ENCODE results near the gene PCDHA8.
"Not testable (repeated sequence)": the region's sequence is repeated elsewhere in the genome, so short reads cannot be mapped to it uniquely, and the experiment has no call there.

PCDHA8 gene

GRCh38 chr5:140869555-140869886 is 28.5 kb downstream of the PCDHA8 start:
- H2AFZ ChIP-seq (ENCODE audit: low read depth, low read length), result no peak overlapping the region
- H3K36me3 ChIP-seq (ENCODE audit: insufficient read depth, low read length), result peaks cover 11% of the 10 kb centered on the region
- H3K27me3 ChIP-seq (ENCODE audit: insufficient read depth, low read length), result no peaks in the 10 kb centered on the region
- no peaks in the 10 kb centered on the region for H3K4me1 ChIP-seq (ENCODE audit: insufficient read depth, low read length)
- H3K9me3 ChIP-seq (ENCODE audit: low read length), result peaks cover 29% of the 10 kb centered on the region
- H3K4me3 ChIP-seq (ENCODE audit: low read length), result no peak overlapping the region

GRCh38 chr5:140870221-140871201 is 29.5 kb downstream of the PCDHA8 start:
- Histone ChIP-seq H3K4me3 (ENCODE audit: low read length) (no peak overlapping the region), H2AFZ (ENCODE audit: low read depth, low read length) (no peak overlapping the region), H3K9me3 (ENCODE audit: low read length) (peaks cover 29% of the 10 kb centered on the region), H3K4me1 (ENCODE audit: insufficient read depth, low read length) (no peaks in the 10 kb centered on the region), H3K36me3 (ENCODE audit: insufficient read depth, low read length) (peaks cover 11% of the 10 kb centered on the region), H3K27me3 (ENCODE audit: insufficient read depth, low read length) (no peaks in the 10 kb centered on the region)

GRCh38 chr5:140875085-140876065 is 34.4 kb downstream of the PCDHA8 start, which contains the start of gene PCDHA12:
Gene PCDHA12, plus strand, starts transcription at chr5:140875308. Its CDS starts 165 bp downstream, at chr5:140875473.
- peaks cover 32% of the 10 kb centered on the region for H3K9me3 ChIP-seq (ENCODE audit: low read length)
- peak within 1 kb of the TSS; percentile 61 for H3K4me3 ChIP-seq (ENCODE audit: low read length)
- peak within 1 kb of the TSS; percentile 85 for H2AFZ ChIP-seq (ENCODE audit: low read depth, low read length)
- H3K4me1 ChIP-seq (ENCODE audit: insufficient read depth, low read length), result no peaks in the 10 kb centered on the region
- H3K27me3 ChIP-seq (ENCODE audit: insufficient read depth, low read length), result no peaks in the 10 kb centered on the region
- H3K36me3 ChIP-seq (ENCODE audit: insufficient read depth, low read length), result peaks cover 18% of the 10 kb centered on the region

- peaks cover 26% of the 10 kb centered on the region for H3K9me3 ChIP-seq (ENCODE audit: low read length)
- H3K27me3 ChIP-seq (ENCODE audit: insufficient read depth, low read length); H3K4me3 ChIP-seq (ENCODE audit: low read length); H3K4me1 ChIP-seq (ENCODE audit: insufficient read depth, low read length); H2AFZ ChIP-seq (ENCODE audit: low read depth, low read length): not testable (repeated sequence)
- peaks cover 18% of the 10 kb centered on the region for H3K36me3 ChIP-seq (ENCODE audit: insufficient read depth, low read length)
Measured at GRCh38 chr5:140876541-140877261, 35.7 kb downstream of the PCDHA8 start.

DNA sequence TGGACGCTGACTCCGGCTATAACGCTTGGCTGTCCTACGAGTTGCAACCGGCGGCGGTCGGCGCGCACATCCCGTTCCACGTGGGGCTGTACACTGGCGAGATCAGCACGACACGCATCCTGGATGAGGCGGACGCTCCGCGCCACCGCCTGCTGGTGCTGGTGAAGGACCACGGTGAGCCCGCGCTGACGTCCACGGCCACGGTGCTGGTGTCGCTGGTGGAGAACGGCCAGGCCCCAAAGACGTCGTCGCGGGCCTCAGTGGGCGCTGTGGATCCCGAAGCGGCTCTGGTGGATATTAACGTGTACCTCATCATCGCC is 36.2 kb downstream of the PCDHA8 start:
- no peaks in the 10 kb centered on the region for H3K27me3 ChIP-seq (ENCODE audit: insufficient read depth, low read length)
- no peak overlapping the region for H3K4me3 ChIP-seq (ENCODE audit: low read length)
- peaks cover 23% of the 10 kb centered on the region for H3K36me3 ChIP-seq (ENCODE audit: insufficient read depth, low read length)
- peaks cover 28% of the 10 kb centered on the region for H3K9me3 ChIP-seq (ENCODE audit: low read length)
- H3K4me1 ChIP-seq (ENCODE audit: insufficient read depth, low read length), result no peaks in the 10 kb centered on the region
- no peak overlapping the region for H2AFZ ChIP-seq (ENCODE audit: low read depth, low read length)

- Histone ChIP-seq H3K27me3 (ENCODE audit: insufficient read depth, low read length) (no peaks in the 10 kb centered on the region), H2AFZ (ENCODE audit: low read depth, low read length) (no peak within 1 kb of the TSS), H3K4me1 (ENCODE audit: insufficient read depth, low read length) (no peaks in the 10 kb centered on the region), H3K9me3 (ENCODE audit: low read length) (peaks cover 37% of the 10 kb centered on the region), H3K36me3 (ENCODE audit: insufficient read depth, low read length) (peaks cover 23% of the 10 kb centered on the region), H3K4me3 (ENCODE audit: low read length) (peak within 1 kb of the TSS; percentile 27)
Measured at GRCh38 chr5:140881889-140882590, 41.1 kb downstream of the PCDHA8 start, which contains the start of gene PCDHA13. Gene PCDHA13, plus strand, starts transcription at chr5:140882124. Its CDS starts 145 bp downstream, at chr5:140882269.

GRCh38 chr5:140882591-140882899 is 41.6 kb downstream of the PCDHA8 start:
- no peaks in the 10 kb centered on the region for H3K4me1 ChIP-seq (ENCODE audit: insufficient read depth, low read length)
- H3K4me3 ChIP-seq (ENCODE audit: low read length), result peak overlapping the region; percentile 27

GRCh38 chr5:140883373-140883772 is 42.4 kb downstream of the PCDHA8 start:
- Histone ChIP-seq H3K9me3 (ENCODE audit: low read length) (peaks cover 29% of the 10 kb centered on the region), H3K27me3 (ENCODE audit: insufficient read depth, low read length) (no peaks in the 10 kb centered on the region), H3K36me3 (ENCODE audit: insufficient read depth, low read length) (peaks cover 13% of the 10 kb centered on the region), H3K4me3 (ENCODE audit: low read length) (no peak overlapping the region), H2AFZ (ENCODE audit: low read depth, low read length) (no peak overlapping the region), H3K4me1 (ENCODE audit: insufficient read depth, low read length) (no peaks in the 10 kb centered on the region)

More at GRCh38 chr5:140882591-140882899, 41.6 kb downstream of the PCDHA8 start:
- Histone ChIP-seq H2AFZ (ENCODE audit: low read depth, low read length) (no peak overlapping the region), H3K27me3 (ENCODE audit: insufficient read depth, low read length) (no peaks in the 10 kb centered on the region), H3K9me3 (ENCODE audit: low read length) (peaks cover 32% of the 10 kb centered on the region), H3K36me3 (ENCODE audit: insufficient read depth, low read length) (peaks cover 18% of the 10 kb centered on the region)

GRCh38 chr5:140883927-140884697 is 43.1 kb downstream of the PCDHA8 start:
- H3K4me1 ChIP-seq (ENCODE audit: insufficient read depth, low read length), result no peaks in the 10 kb centered on the region

More at GRCh38 chr5:140883927-140884697, 43.1 kb downstream of the PCDHA8 start:
- no peak overlapping the region for H3K4me3 ChIP-seq (ENCODE audit: low read length)
- H3K36me3 ChIP-seq (ENCODE audit: insufficient read depth, low read length), result peaks cover 13% of the 10 kb centered on the region
- H2AFZ ChIP-seq (ENCODE audit: low read depth, low read length), result no peak overlapping the region
- H3K9me3 ChIP-seq (ENCODE audit: low read length), result peaks cover 29% of the 10 kb centered on the region
- H3K27me3 ChIP-seq (ENCODE audit: insufficient read depth, low read length), result no peaks in the 10 kb centered on the region

Measured in neuron (in vitro differentiated cells).